Measurements from ENCODE around the gene GRK5.

GRCh38 chr10:119289227-119289920 is 82.0 kb downstream of the GRK5 start:
- no peak for TF ChIP-seq CTCF (IDR thresholded peaks at IDR 0.05; ENCODE audit: insufficient read depth, low read length, poor library complexity, severe bottlenecking)
- no peak for TF ChIP-seq EZH2phosphoT487 (conservative IDR thresholded peaks at IDR 0.05; ENCODE audit: low read length)
